ENCODE measurements around the gene STK32B.

Gene STK32B

GRCh38 chr4:5217421-5217820 is 166.1 kb downstream of the STK32B start:
- H3K27ac ChIP-seq = no peak overlapping the region
- TF ChIP-seq, protein P1, sequence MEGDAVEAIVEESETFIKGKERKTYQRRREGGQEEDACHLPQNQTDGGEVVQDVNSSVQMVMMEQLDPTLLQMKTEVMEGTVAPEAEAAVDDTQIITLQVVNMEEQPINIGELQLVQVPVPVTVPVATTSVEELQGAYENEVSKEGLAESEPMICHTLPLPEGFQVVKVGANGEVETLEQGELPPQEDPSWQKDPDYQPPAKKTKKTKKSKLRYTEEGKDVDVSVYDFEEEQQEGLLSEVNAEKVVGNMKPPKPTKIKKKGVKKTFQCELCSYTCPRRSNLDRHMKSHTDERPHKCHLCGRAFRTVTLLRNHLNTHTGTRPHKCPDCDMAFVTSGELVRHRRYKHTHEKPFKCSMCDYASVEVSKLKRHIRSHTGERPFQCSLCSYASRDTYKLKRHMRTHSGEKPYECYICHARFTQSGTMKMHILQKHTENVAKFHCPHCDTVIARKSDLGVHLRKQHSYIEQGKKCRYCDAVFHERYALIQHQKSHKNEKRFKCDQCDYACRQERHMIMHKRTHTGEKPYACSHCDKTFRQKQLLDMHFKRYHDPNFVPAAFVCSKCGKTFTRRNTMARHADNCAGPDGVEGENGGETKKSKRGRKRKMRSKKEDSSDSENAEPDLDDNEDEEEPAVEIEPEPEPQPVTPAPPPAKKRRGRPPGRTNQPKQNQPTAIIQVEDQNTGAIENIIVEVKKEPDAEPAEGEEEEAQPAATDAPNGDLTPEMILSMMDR (conservative IDR thresholded peaks at IDR 0.05) = no peak
- TF ChIP-seq ZFX (IDR thresholded peaks at IDR 0.05) = no peak

GRCh38 chr4:5218376-5219069 is 167.2 kb downstream of the STK32B start:
- no peak overlapping the region for H3K27ac ChIP-seq
- TF ChIP-seq, protein P1 (conservative IDR thresholded peaks at IDR 0.05) = no peak
- TF ChIP-seq ZFX (IDR thresholded peaks at IDR 0.05) = no peak

DNA sequence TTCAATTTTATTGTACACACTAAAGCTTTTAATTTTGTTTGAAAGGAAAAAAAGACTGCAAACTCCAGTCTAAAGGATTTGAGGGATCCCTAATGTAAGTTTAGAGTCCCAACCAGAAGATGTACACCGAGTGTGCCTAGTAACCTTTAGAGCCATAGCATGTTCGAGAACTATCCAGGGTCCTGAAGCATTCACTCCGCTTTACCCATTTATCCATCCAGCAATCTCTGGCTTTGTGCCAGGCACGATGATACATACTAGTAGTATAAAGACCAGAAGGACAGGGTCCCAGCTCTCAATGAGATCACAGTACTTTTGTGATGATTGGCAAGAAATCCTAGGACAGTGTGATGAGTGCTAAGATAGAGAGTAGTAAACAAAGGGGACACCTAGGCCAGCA is 168.7 kb downstream of the STK32B start:
- H3K27ac ChIP-seq = no peak overlapping the region
- TF ChIP-seq, protein P1 (conservative IDR thresholded peaks at IDR 0.05) = no peak
- no peak for TF ChIP-seq ZFX (IDR thresholded peaks at IDR 0.05)

GRCh38 chr4:5222047-5222446 is 170.8 kb downstream of the STK32B start:
- TF ChIP-seq, protein P1 (conservative IDR thresholded peaks at IDR 0.05) = no peak
- TF ChIP-seq ZFX (IDR thresholded peaks at IDR 0.05) = no peak
- H3K27ac ChIP-seq = no peak overlapping the region

DNA sequence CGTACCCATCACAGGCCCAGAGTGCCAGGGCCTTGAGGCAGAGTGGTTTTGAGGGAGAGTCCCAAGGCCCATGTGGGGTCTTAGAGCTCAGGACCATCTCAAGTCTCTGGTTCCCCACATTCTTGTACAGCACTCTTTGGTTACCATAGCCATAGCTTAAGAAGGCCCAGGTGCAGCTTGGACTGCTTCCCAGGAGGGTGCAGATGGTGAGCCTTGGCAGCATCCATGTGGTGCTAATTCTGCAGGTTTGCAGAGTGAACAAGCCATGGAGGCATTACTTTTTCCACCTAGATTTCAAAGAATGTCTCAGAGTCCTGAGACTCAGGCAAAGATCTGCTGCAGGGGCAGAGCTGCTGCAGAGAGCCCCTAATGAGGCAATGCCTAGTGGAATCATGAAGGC is 171.7 kb downstream of the STK32B start:
- H3K27ac ChIP-seq = no peak overlapping the region
- no peak for TF ChIP-seq ZFX (IDR thresholded peaks at IDR 0.05)
- TF ChIP-seq, protein P1 (conservative IDR thresholded peaks at IDR 0.05) = no peak

DNA sequence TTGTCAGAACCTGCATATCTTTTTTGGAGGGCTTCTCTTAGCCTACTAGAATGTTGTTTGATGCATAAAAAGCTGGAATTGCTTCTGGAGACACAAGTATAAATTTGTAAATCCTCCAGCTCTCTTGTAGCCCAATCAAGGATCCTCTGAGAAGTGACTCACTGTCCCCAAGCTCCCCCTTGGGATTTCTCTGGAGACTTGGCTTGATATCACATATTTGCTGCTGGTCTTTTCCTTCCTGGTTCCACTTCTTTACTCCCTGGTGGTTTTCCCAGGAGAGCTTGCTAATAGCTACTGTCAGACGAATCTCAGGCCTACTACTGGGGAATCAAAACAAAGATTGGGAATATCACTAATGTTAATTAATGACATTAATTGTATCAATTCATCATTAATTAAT is 173.1 kb downstream of the STK32B start:
- TF ChIP-seq, protein P1 (conservative IDR thresholded peaks at IDR 0.05) = no peak
- no peak for TF ChIP-seq ZFX (IDR thresholded peaks at IDR 0.05)

DNA sequence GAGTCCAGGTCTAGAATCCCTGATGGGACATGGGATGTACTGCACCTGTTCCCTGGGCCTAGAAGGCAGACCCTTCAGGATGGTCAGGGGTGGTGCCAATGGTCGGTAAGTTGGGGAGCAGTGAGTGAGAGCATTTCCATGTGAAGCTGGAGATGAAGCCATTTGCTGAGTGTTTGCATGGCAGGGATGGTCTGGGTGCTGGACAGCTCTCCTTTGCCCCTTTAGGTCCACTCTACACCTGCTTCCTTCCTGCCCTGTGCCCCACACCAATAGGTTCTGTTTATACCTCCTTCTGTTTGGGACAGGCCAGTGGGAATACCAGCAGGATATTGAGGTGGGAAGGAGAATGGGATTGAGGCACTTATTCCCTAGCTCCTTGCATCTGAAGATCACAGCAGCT is 181.3 kb downstream of the STK32B start:
- TF ChIP-seq ZFX (IDR thresholded peaks at IDR 0.05) = no peak
- TF ChIP-seq, protein P1 (conservative IDR thresholded peaks at IDR 0.05) = no peak
- no peak overlapping the region for H3K27ac ChIP-seq

More for the DNA sequence above, 173.1 kb downstream of the STK32B start:
- H3K27ac ChIP-seq = no peak overlapping the region

Data from C4-2B (cell line).